A549 (cell line): ENCODE measurements around the gene GAS6.

Experiments
- BHLHE40 ChIP-seq: IDR thresholded peaks from 2 replicates; pipeline ENCODE4 v1.6.1; 2012; ENCODE audit warnings: low read depth, low read length, inconsistent platforms
- CBX8 ChIP-seq: fragments of 200-600 bp; sonication (generic); IDR thresholded peaks from 2 replicates; pipeline ENCODE4 v1.6.1; 2016
- FOSL2 ChIP-seq, 2 experiments: fragments of 450-650 bp in 1 of 2; fragments of >200 bp in 1 of 2; sonication (Bioruptor Twin) in 1 of 2; formaldehyde crosslinking; IDR thresholded peaks; 2 replicates each; pipeline versions ENCODE4 v1.5.0 to v1.6.1; 2016 to 2020; ENCODE audit warnings: mild to moderate bottlenecking in 1 of 2, moderate library complexity in 1 of 2
- RAD21 ChIP-seq, 2 experiments: fragments of >200 bp in 1 of 2; sonication (Bioruptor Twin) in 1 of 2; formaldehyde crosslinking in 1 of 2; IDR thresholded peaks in 1 of 2; conservative IDR thresholded peaks in 1 of 2; 2 replicates in 1 of 2; 3 replicates in 1 of 2; pipeline ENCODE4 v1.6.1; 2012 to 2018; ENCODE audit warnings: inconsistent platforms in 1 of 2
- RNF2 ChIP-seq: fragments of 200-600 bp; sonication (generic); IDR thresholded peaks from 2 replicates; pipeline ENCODE4 v1.6.1; 2016; ENCODE audit warnings: low read depth, mild to moderate bottlenecking, antibody characterized with exemption, moderate library complexity, borderline replicate concordance
- TF ChIP-seq, protein P1 (sequence below): fragments of >200 bp; sonication (Bioruptor Twin); formaldehyde crosslinking; IDR thresholded peaks from 3 replicates; pipeline ENCODE4 v1.5.1; 2016

DNA sequence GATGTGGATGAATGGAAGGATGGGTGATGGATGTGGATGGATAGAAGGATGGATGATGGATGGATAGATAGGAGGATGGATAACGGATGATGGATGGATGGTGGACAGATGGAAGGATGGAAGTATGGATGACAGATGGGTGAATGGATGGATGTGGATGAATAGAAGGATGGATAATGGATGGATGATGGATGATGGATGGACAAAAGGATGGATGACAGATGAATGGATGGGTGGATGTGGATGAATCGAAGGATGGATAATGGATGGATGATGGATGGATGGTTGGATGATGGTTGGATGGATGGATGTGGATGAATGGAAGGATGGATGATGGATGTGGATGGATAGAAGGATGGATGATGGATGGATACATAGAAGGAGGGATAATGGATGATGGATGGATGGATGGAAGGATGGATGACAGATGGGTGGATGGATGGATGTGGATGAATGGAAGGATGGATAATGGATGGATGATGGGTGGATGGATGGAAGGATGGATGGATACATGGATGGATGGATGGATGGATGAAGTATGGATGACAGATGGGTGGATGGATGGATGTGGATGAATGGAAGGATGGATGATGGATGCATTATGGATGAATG is 65.6 kb downstream of the GAS6 start:
- TF ChIP-seq, protein P1, sequence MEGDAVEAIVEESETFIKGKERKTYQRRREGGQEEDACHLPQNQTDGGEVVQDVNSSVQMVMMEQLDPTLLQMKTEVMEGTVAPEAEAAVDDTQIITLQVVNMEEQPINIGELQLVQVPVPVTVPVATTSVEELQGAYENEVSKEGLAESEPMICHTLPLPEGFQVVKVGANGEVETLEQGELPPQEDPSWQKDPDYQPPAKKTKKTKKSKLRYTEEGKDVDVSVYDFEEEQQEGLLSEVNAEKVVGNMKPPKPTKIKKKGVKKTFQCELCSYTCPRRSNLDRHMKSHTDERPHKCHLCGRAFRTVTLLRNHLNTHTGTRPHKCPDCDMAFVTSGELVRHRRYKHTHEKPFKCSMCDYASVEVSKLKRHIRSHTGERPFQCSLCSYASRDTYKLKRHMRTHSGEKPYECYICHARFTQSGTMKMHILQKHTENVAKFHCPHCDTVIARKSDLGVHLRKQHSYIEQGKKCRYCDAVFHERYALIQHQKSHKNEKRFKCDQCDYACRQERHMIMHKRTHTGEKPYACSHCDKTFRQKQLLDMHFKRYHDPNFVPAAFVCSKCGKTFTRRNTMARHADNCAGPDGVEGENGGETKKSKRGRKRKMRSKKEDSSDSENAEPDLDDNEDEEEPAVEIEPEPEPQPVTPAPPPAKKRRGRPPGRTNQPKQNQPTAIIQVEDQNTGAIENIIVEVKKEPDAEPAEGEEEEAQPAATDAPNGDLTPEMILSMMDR = no peak
- TF ChIP-seq FOSL2 (IDR thresholded peaks at IDR 0.05) (no peak), FOSL2 (CRISPR knock-in tag; IDR thresholded peaks at IDR 0.05) (no peak), BHLHE40 (no peak), RNF2 (no peak), CBX8 (no peak), RAD21 (conservative IDR thresholded peaks at IDR 0.05 in 1 of 2, IDR thresholded peaks at IDR 0.05 in 1 of 2) (no peak)
